Pancreas (tissue), 10 donors: ENCODE results near the gene ACMSD. TPM values are rescaled to one million over a fixed set of nuclear protein-coding genes. Genes with fewer than 3 reads are reported as not detected.

Experiments used
- ATAC-seq, 4 donors: fragments of 200-7000 bp; cut with Tn5 transposase; one replicate each; pipeline versions ENCODE4 v1.8.0 to v1.9.1; 2020; ENCODE audit warnings: mild to moderate bottlenecking in 4 of 4, moderate library complexity in 4 of 4
- DNase-seq, 6 donors: peaks; one replicate each; pipeline ENCODE4 v3.0.0-alpha.2; 2020
- FAIRE-seq: peaks from 2 replicates; lab custom pipeline; 2012; peaks lifted over from hg19 to GRCh38; lab: Jason Lieb, UNC
- H3K27ac ChIP-seq, 4 donors: fragments of 200-600 bp; sonication (generic); 1 replicate in 3 of 4; 2 replicates in 1 of 4; pipeline versions ENCODE4 v1.5.0 to v1.8.0; 2020
- H3K27me3 ChIP-seq, 4 donors: fragments of 200-600 bp; one replicate each; pipeline ENCODE4 v1.8.0; 2021
- H3K36me3 ChIP-seq, 3 donors: fragments of 200-600 bp; sonication (generic) in 1 of 3; one replicate each; pipeline versions ENCODE4 v1.5.0 to v1.8.0; 2020 to 2021
- H3K4me1 ChIP-seq, 3 donors: fragments of 200-600 bp; one replicate each; pipeline ENCODE4 v1.8.0; 2021
- H3K4me3 ChIP-seq, 4 donors: fragments of 200-600 bp; sonication (generic) in 2 of 4; one replicate each; pipeline versions ENCODE4 v1.5.0 to v1.8.0; 2020 to 2021
- H3K9me3 ChIP-seq, 4 donors: fragments of 200-600 bp; one replicate each; pipeline ENCODE4 v1.8.0; 2021
- CTCF ChIP-seq, 4 donors: fragments of 200-600 bp; sonication (generic) in 3 of 4; IDR thresholded peaks; one replicate each; pipeline versions ENCODE4 v1.5.0 to v1.8.0; 2021; ENCODE audit warnings: antibody characterized with exemption in 4 of 4
- WGBS, 2 donors: extraction: QIAGEN DNeasy Blood & Tissue Kit; methylation state at CpG; one replicate each; pipeline ENCODE4 v1.1.7; 2013; 5-methylcytosine and 5-hydroxymethylcytosine counted together
- intact Hi-C, 3 donors: fragments of 100-400 bp; cut with DNase I; formaldehyde crosslinking; loops; one replicate each; pipeline versions ENCODE4 v1.11.1 to v1.14.2; 2022
- polyA plus RNA-seq, 2 donors: library from polyadenylated mRNA; stranded (reverse); fragments of 200-250 nt; gene quantifications; one replicate each; pipeline ENCODE4 v1.2.3, GENCODE V29; 2013
- total RNA-seq, 6 donors: library from RNA; stranded (reverse); fragmentation: NEBNext Ultra II Directional in 4 of 6; extraction: Animal tissue kit (Norgen Biotek cat#: 25700) in 4 of 6; gene quantifications; one replicate each; pipeline versions ENCODE4 v1.2.1 to v1.2.4, GENCODE V29; 2021 to 2023
- donor health status: healthy with polysubstance abuse.
- donor health status: DM: no; HTN: no; CAD: no; lungs with moderate emphysema.
- donor health status: DM: no; HTN: no; CAD: no.
- donor health status: control.
- donor health status: control.
- donor health status: Bipolar disorder and iron deficiency.
- donor health status: DM: yes; HTN: yes; CAD: no.
- donor health status: DM: no; HTN: no; CAD: no.
- donor health status: DM: no; HTN: no; CAD: no.
- donor health status: DM: yes; HTN: yes; CAD: no.

Gene ACMSD
- total and polyA plus RNA-seq, 8 donors = 0.12 to 3.4 (median 0.24) TPM; not detected in 3

GRCh38 chr2:134943540-134943939 is 105.1 kb downstream of the ACMSD start:
- Histone ChIP-seq H3K27me3 (no peaks in the 10 kb centered on the region), H3K4me3 (no peak overlapping the region), H3K4me1 (peaks cover 2 to 20% (median 16%) of the 10 kb centered on the region in 3 donors), H3K9me3 (no peaks in the 10 kb centered on the region), H3K36me3 (peaks cover 0 to 20% (median 5%) of the 10 kb centered on the region in 3 donors), H3K27ac (no peak overlapping the region)
- no peak for TF ChIP-seq CTCF (IDR thresholded peaks at IDR 0.05)
- intact Hi-C loops = no loop called here
- peak; percentile 64 for FAIRE-seq
- WGBS, 2 donors = 89 to 93% methylated on average over 2 of the region's 2 CpGs
- ATAC-seq = peak in 1 of 4 donors; percentile 28
- DNase-seq = no peak

GRCh38 chr2:134944975-134945374 is 106.6 kb downstream of the ACMSD start:
- H3K27me3 ChIP-seq = no peaks in the 10 kb centered on the region
- ATAC-seq (no peak), DNase-seq (no peak), FAIRE-seq (no peak)
- H3K27ac ChIP-seq = no peak overlapping the region
- no peak for TF ChIP-seq CTCF (IDR thresholded peaks at IDR 0.05)
- no peaks in the 10 kb centered on the region for H3K9me3 ChIP-seq
- peaks cover 0 to 16% (median 10%) of the 10 kb centered on the region in 3 donors for H3K4me1 ChIP-seq
- WGBS, 2 donors = 69 to 79% methylated on average over 1 of the region's 1 CpG
- intact Hi-C loops = no loop called here
- peaks cover 0 to 25% (median 5%) of the 10 kb centered on the region in 3 donors for H3K36me3 ChIP-seq
- no peak overlapping the region for H3K4me3 ChIP-seq

- H3K4me3 ChIP-seq = no peak overlapping the region
- peaks cover 0 to 16% (median 10%) of the 10 kb centered on the region in 3 donors for H3K4me1 ChIP-seq
- peaks cover 0 to 24% (median 8%) of the 10 kb centered on the region in 3 donors for H3K36me3 ChIP-seq
- ATAC-seq = no peak
- H3K9me3 ChIP-seq = no peaks in the 10 kb centered on the region
- intact Hi-C loops = no loop called here
- no peak for DNase-seq
- no peak for TF ChIP-seq CTCF (IDR thresholded peaks at IDR 0.05)
- WGBS, 2 donors = 69 to 75% methylated on average over 6 of the region's 6 CpGs
- H3K27ac ChIP-seq = no peak overlapping the region
- H3K27me3 ChIP-seq = no peaks in the 10 kb centered on the region
- FAIRE-seq = no peak
Observed at GRCh38 chr2:134946073-134946472, 107.7 kb downstream of the ACMSD start.

- Histone ChIP-seq H3K27me3 (no peaks in the 10 kb centered on the region), H3K4me3 (no peak overlapping the region), H3K36me3 (peaks cover 0 to 43% (median 12%) of the 10 kb centered on the region in 3 donors), H3K4me1 (no peaks in the 10 kb centered on the region), H3K27ac (no peak overlapping the region), H3K9me3 (no peaks in the 10 kb centered on the region)
- no peak for FAIRE-seq
- no peak for DNase-seq
- no peak for TF ChIP-seq CTCF (IDR thresholded peaks at IDR 0.05)
- intact Hi-C loops = no loop called here
- WGBS, 2 donors = 92 to 93% methylated on average over 7 of the region's 7 CpGs
- no peak for ATAC-seq
Observed at GRCh38 chr2:134949981-134950708, 111.7 kb downstream of the ACMSD start.

- Histone ChIP-seq H3K27ac (no peak overlapping the region), H3K36me3 (peaks cover 0 to 46% (median 12%) of the 10 kb centered on the region in 3 donors), H3K9me3 (no peaks in the 10 kb centered on the region), H3K4me3 (no peak overlapping the region), H3K4me1 (no peaks in the 10 kb centered on the region), H3K27me3 (no peaks in the 10 kb centered on the region)
- intact Hi-C loops = no loop called here
- ATAC-seq = no peak
- FAIRE-seq = no peak
- DNase-seq = no peak
- no peak for TF ChIP-seq CTCF (IDR thresholded peaks at IDR 0.05)
- WGBS, 2 donors = 74 to 77% methylated on average over 2 of the region's 2 CpGs
Observed at GRCh38 chr2:134950886-134951285, 112.5 kb downstream of the ACMSD start.
